Spleen (tissue), 11 donors: Measurements from ENCODE around the gene ADARB2. TPM values are rescaled to one million over a fixed set of nuclear protein-coding genes. Genes with fewer than 3 reads are reported as not detected.
A peak's percentile ranks its signal among the peaks of the same experiment; 100 is the strongest.
"Not testable (repeated sequence)": the region's sequence is repeated elsewhere in the genome, so short reads cannot be mapped to it uniquely, and the experiment has no call there.

Experiments
- DNase-seq: peaks from one replicate; pipeline ENCODE4 v3.0.0-alpha.2; 2020
- H3K27ac ChIP-seq, 8 donors: fragments of 200-600 bp; sonication (generic) in 7 of 8; 1 replicate in 4 of 8; 2 replicates in 4 of 8; pipeline versions ENCODE4 v1.5.0 to v1.8.0; 2016 to 2021; ENCODE audit warnings: inconsistent platforms in 4 of 8, mild to moderate bottlenecking in 4 of 8, moderate library complexity in 1 of 8
- H3K27me3 ChIP-seq, 7 donors: fragments of 200-600 bp; sonication (generic) in 6 of 7; replicated peaks in 1 of 7; 1 replicate in 4 of 7; 2 replicates in 3 of 7; pipeline versions ENCODE4 v1.5.0 to v1.8.0; 2016 to 2021; ENCODE audit warnings: inconsistent platforms in 3 of 7, mild to moderate bottlenecking in 1 of 7
- H3K36me3 ChIP-seq, 6 donors: fragments of 200-600 bp; sonication (generic) in 5 of 6; 1 replicate in 4 of 6; 2 replicates in 2 of 6; pipeline versions ENCODE4 v1.5.0 to v1.8.0; 2016 to 2021; ENCODE audit warnings: inconsistent platforms in 2 of 6
- H3K4me1 ChIP-seq, 6 donors: fragments of 200-600 bp; sonication (generic) in 5 of 6; 1 replicate in 3 of 6; 2 replicates in 3 of 6; pipeline versions ENCODE4 v1.5.0 to v1.8.0; 2016 to 2021; ENCODE audit warnings: inconsistent platforms in 3 of 6
- H3K4me3 ChIP-seq, 8 donors: fragments of 200-600 bp; sonication (generic) in 7 of 8; 1 replicate in 4 of 8; 2 replicates in 4 of 8; pipeline versions ENCODE4 v1.5.0 to v1.8.0; 2016 to 2021; ENCODE audit warnings: inconsistent platforms in 4 of 8, mild to moderate bottlenecking in 4 of 8, moderate library complexity in 2 of 8
- H3K9me3 ChIP-seq, 8 donors: fragments of 200-600 bp; sonication (generic) in 7 of 8; 1 replicate in 4 of 8; 2 replicates in 4 of 8; pipeline versions ENCODE4 v1.5.0 to v1.8.0; 2016 to 2021; ENCODE audit warnings: inconsistent platforms in 4 of 8
- CTCF ChIP-seq, 11 experiments: fragments of 200-600 bp in 7 of 11; fragments of 450-650 bp in 4 of 11; sonication (generic) in 4 of 11; IDR thresholded peaks in 8 of 11; conservative IDR thresholded peaks in 3 of 11; 1 replicate in 7 of 11; 2 replicates in 4 of 11; pipeline versions ENCODE4 v1.4.0 to v1.8.0; 2016 to 2021; ENCODE audit warnings: antibody characterized with exemption in 11 of 11, inconsistent platforms in 4 of 11, mild to moderate bottlenecking in 1 of 11
- POLR2A ChIP-seq, 3 donors: fragments of 450-650 bp; IDR thresholded peaks; one replicate each; pipeline ENCODE4 v1.5.1; 2017; ENCODE audit warnings: antibody characterized with exemption in 3 of 3, mild to moderate bottlenecking in 1 of 3
- POLR2AphosphoS5 ChIP-seq, 3 donors: sonication (generic); formaldehyde crosslinking; IDR thresholded peaks; one replicate each; pipeline ENCODE4 v1.5.1; 2017; ENCODE audit warnings: antibody characterized with exemption in 3 of 3
- WGBS, 5 donors: extraction: QIAGEN DNeasy Blood & Tissue Kit in 3 of 5; methylation state at CpG; one replicate each; pipeline versions ENCODE4 v1.1.5 to v1.1.7; 2013 to 2018; 5-methylcytosine and 5-hydroxymethylcytosine counted together
- intact Hi-C: fragments of 100-400 bp; cut with DNase I; formaldehyde crosslinking; loops from one replicate; pipeline ENCODE4 v1.15.0; 2023; ENCODE audit warnings: low total_unique reads
- polyA plus RNA-seq, 3 donors: library from polyadenylated mRNA; stranded (reverse); fragments of 200-250 nt; gene quantifications; one replicate each; pipeline ENCODE4 v1.2.1, GENCODE V29; 2013
- total RNA-seq, 7 donors: library from RNA; depleted of rRNA in 3 of 7; stranded (reverse); fragments of >200 nt in 3 of 7; fragmentation: NEBNext Ultra II Directional in 4 of 7; extraction: Animal tissue kit (Norgen Biotek cat#: 25700) in 4 of 7; gene quantifications; one replicate each; pipeline versions ENCODE4 v1.1.0 to v1.2.1, GENCODE V29; 2016 to 2021
- donor health status: healthy with polysubstance abuse.
- donor health status: DM: no; HTN: no; CAD: no; lungs with moderate emphysema.
- donor health status: DM: no; HTN: no; CAD: no.
- donor health status: Bipolar disorder and iron deficiency.
- donor health status: healthy.
- donor health status: DM: no; HTN: no; CAD: no.
- donor health status: DM: yes; HTN: yes; CAD: no.

The ADARB2 gene
- total and polyA plus RNA-seq, 10 donors = 0.05 to 8.1 (median 0.96) TPM

- intact Hi-C loops = no loop called here
- peaks cover 0 to 61% (median 0%) of the 10 kb centered on the region in 6 donors for H3K4me1 ChIP-seq
- H3K4me3 ChIP-seq = no peak overlapping the region
- peak; percentile 37 for DNase-seq
- peaks cover 0 to 80% (median 23%) of the 10 kb centered on the region in 7 donors for H3K27me3 ChIP-seq
- H3K9me3 ChIP-seq = no peaks in the 10 kb centered on the region
- H3K36me3 ChIP-seq = no peaks in the 10 kb centered on the region
- WGBS, 5 donors = 64 to 86% (median 67%) methylated on average over 3 of the region's 3 CpGs
- H3K27ac ChIP-seq = no peak overlapping the region
- TF ChIP-seq POLR2AphosphoS5 (IDR thresholded peaks at IDR 0.05) (no peak), POLR2A (IDR thresholded peaks at IDR 0.05) (no peak), CTCF (IDR thresholded peaks at IDR 0.05 in 8 of 11, conservative IDR thresholded peaks at IDR 0.05 in 3 of 11) (no peak)
Observed at GRCh38 chr10:1251769-1252168, 485.6 kb downstream of the ADARB2 start.

GRCh38 chr10:1249142-1249920 is 488.0 kb downstream of the ADARB2 start:
- DNase-seq = peak; percentile 19
- H3K27me3 ChIP-seq = peaks cover 0 to 62% (median 8%) of the 10 kb centered on the region in 7 donors
- no peak overlapping the region for H3K27ac ChIP-seq
- H3K36me3 ChIP-seq = no peaks in the 10 kb centered on the region
- TF ChIP-seq POLR2AphosphoS5 (IDR thresholded peaks at IDR 0.05) (no peak), CTCF (IDR thresholded peaks at IDR 0.05 in 8 of 11, conservative IDR thresholded peaks at IDR 0.05 in 3 of 11) (no peak), POLR2A (IDR thresholded peaks at IDR 0.05) (no peak)
- intact Hi-C loops = no loop called here
- WGBS, 5 donors = 71 to 78% (median 74%) methylated on average over 7 of the region's 7 CpGs
- no peaks in the 10 kb centered on the region for H3K9me3 ChIP-seq
- no peak overlapping the region for H3K4me3 ChIP-seq
- H3K4me1 ChIP-seq = peaks cover 0 to 37% (median 0%) of the 10 kb centered on the region in 6 donors

- Histone ChIP-seq H3K4me1 (peaks cover 0 to 27% (median 0%) of the 10 kb centered on the region in 6 donors), H3K27me3 (peaks cover 0 to 68% (median 8%) of the 10 kb centered on the region in 7 donors)
- H3K36me3 ChIP-seq, H3K9me3 ChIP-seq, H3K27ac ChIP-seq, H3K4me3 ChIP-seq, intact Hi-C loops: not testable (repeated sequence)
- 6 to 13% (median 10%) methylated on average over 10 to 13 of the region's 13 CpGs for WGBS, 5 donors
- DNase-seq = peak; percentile 58
Observed at GRCh38 chr10:1248262-1248630, 489.1 kb downstream of the ADARB2 start.

GRCh38 chr10:1247598-1248261 is 489.6 kb downstream of the ADARB2 start:
- Histone ChIP-seq H3K9me3 (no peaks in the 10 kb centered on the region), H3K36me3 (no peaks in the 10 kb centered on the region), H3K4me1 (peaks cover 0 to 24% (median 0%) of the 10 kb centered on the region in 6 donors), H3K4me3 (no peak overlapping the region), H3K27me3 (peaks cover 0 to 68% (median 8%) of the 10 kb centered on the region in 7 donors), H3K27ac (no peak overlapping the region)
- intact Hi-C loops = no loop called here
- WGBS, 5 donors = 48 to 53% (median 51%) methylated on average over 17 of the region's 17 CpGs
- DNase-seq = peak; percentile 51
- TF ChIP-seq POLR2AphosphoS5 (IDR thresholded peaks at IDR 0.05) = no peak
- no peak for TF ChIP-seq POLR2A (IDR thresholded peaks at IDR 0.05)
- no peak for TF ChIP-seq CTCF (IDR thresholded peaks at IDR 0.05 in 8 of 11, conservative IDR thresholded peaks at IDR 0.05 in 3 of 11)
